G401.6 (cell line): ENCODE measurements around the gene TTC34.
"Not testable (repeated sequence)": the region's sequence is repeated elsewhere in the genome, so short reads cannot be mapped to it uniquely, and the experiment has no call there.

Experiments used
- FAIRE-seq: peaks from 2 replicates; lab custom pipeline; 2012; peaks lifted over from hg19 to GRCh38; lab: Jason Lieb, UNC

TTC34 gene

GRCh38 chr1:2810899-2811532 is 9.5 kb upstream of the TTC34 start:
- no peak for FAIRE-seq

- no peak for FAIRE-seq
Measured at GRCh38 chr1:2810281-2810680, 8.8 kb upstream of the TTC34 start.

DNA sequence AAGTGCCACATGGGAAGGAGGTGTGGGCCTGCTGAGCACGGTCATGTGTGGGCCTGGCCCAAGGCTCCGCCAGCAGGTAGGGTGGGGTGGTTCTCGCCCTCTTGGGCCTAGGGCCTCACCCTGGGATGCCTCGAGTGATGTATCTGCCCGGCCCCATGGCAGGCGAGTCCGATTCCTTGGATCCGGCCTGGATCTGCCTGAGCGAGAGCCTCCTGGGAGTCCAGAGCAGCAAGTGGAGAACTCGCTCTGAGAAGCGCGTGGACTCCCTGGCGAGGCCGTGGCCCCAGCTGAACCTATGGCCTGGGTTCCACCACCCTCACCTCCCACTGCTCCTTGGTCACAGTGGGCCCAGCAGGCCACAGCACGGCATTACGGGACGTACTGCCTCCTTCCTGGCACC is 8.2 kb upstream of the TTC34 start:
- no peak for FAIRE-seq

GRCh38 chr1:2808831-2809605 is 7.5 kb upstream of the TTC34 start:
- FAIRE-seq: no peak

DNA sequence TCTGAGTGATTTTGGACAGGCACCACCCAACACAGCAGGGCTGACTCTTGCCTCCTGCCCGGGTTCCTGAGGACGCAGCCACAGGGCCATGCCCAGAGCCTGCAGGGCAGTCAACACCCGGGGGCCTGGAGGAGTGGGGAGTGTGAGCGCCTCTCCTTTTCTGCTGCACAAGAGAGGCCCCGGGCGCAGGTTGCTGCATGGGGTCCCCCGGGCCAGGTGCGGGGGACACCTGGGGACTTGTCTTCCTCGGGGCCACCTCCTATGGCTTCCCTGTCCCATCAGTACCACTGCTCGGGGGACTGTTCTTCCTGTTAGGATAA is 6.9 kb upstream of the TTC34 start:
- no peak for FAIRE-seq

DNA sequence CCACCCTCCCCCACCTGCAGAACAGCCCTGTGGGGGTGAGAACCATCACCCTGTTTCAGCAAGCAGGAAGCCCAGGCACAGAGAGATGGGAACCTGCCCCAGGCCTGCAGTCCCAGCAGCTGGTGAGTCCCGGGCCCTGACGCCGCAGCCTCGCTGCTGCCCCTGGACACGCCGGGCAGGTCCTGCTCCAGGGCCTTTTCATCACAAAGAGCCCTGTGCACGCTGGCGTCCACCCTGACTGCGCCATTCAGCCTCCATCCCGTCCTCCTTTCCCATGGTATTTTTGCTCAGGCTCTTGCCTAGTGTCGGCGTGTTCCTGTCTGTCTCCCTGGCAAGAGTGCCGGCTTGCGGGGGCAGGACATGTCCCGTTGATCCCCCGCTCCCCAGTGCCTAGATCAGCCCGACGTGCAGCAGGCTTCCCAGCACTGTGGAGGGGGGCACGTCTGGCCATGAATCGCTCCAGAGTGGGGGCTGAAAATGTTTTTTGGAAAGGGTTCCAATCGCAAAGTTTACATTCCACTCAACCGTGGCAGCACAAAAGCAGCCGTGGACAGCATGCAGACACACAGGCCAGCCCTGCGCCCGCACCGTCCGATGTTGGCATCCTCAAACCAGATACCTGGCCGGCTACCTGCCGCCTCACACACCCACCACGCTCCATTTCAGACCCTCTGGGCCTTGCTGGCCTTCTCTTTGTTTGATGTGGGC is 6.3 kb upstream of the TTC34 start:
- FAIRE-seq: no peak

DNA sequence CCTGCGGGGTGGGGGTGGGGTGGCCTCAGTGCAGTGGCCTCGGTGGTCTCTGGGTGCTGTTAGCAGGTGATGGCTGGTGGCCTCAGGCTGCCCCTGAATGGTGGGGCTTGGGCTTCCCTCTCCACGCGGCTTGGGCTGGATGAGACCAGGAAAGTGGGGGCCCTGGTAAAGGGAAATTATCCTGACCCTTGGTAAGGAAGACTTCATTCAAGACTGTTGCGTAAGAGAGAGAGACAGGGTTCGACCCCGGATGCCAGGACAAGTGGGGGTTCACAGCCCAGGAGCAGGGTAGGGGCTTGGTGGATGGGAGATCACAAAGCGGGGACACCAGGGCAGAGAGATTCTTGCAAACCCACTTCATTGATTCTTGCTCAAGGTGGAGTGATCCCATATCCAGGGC is 5.5 kb upstream of the TTC34 start:
- no peak for FAIRE-seq

GRCh38 chr1:2806591-2806990 is 5.1 kb upstream of the TTC34 start:
- FAIRE-seq: no peak

DNA sequence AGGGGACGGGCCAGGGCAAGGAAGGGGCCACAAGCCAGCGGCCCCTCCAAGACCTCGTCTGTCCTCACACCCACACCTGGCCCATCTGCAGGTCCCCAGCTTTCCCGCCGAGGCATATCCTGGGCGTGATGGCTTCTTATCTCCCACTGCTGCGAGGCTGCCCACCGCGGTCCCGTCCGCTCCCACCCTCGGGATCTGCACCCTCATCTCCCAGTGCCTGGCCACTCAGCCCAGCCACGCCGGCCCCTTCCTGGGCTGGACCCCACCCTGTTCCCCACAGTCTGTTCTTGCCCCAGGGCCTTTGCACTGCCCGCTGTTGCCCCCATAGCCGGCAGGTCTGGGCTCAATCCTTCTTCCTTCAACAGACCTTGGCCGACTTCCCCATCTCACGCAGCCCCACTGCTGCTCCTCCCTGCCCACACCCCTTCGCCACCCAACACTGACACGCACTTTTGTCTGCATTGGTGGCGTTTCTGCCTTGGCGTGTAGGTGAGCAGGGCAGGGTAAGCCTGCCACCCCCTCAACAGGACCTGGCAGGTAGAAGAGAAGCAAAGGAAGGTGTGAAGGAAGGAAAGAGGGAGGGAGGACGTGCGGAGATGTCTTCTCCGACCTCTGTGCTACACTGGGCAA is 4.4 kb upstream of the TTC34 start:
- FAIRE-seq: no peak

DNA sequence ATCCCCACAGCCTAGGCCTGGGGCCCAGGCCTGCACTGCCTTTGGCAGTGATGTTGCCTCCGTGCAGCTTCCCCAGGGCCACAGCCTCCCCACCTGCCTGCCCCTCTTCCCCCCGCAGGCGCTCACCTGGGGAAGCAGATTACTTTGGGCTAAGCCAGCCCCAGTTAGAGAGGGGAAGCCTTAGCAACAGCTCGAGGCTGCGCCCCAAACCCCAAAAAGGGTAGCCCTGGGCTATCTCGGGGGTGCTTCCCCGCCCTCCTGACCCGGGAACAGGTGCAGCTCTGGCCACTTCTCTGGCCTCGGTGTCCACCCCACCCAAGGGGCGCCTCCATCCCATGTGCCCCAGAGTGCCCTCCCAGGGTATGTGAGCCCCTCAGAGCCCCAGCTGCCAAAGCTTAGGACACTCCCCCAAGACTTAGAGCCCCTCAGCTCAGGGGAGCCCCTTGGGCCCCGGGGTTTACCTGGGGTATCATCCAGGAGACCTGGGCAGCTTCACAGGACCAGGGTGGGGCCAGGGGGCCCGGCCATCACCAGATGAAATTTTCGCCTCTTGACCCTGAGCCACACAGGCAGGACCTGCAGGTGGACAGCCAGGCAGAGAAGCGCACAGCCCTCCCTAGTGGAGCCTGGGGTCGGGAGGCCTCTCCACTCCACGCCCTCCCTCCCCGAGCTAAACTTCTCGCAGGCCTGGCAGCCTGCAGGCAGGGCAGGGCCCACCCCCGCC is 3.3 kb upstream of the TTC34 start:
- no peak for FAIRE-seq

- no peak for FAIRE-seq
Measured at GRCh38 chr1:2803931-2804627, 2.6 kb upstream of the TTC34 start.

- FAIRE-seq: no peak
Measured at GRCh38 chr1:2803086-2803930, 1.8 kb upstream of the TTC34 start.

DNA sequence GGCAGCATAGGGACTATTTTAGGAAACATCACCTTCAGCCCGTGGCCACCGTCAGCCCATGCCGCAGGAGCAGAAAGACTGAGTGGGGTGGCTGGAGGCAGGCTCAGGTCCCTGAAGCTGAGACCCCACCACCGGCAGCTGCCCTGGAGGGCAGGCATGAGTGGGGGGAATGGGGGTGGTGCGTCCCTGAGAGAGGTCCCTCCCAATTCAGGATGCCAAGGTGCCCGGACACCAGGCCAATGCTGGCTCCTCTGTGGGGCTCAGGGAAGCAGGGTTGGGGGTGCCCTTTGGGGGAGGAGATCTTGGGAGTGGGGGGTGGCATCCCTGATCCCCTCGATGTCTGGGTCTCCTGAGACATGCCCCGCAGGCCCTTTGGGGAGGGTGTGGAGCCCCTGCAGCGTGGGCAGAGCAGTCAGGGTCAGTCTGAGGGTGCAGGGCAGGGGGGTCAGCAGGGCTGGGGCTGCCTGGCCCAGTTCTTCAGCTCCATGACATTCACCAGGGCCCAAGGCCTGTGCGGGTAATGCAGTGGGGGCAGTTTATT is 998 bp upstream of the TTC34 start:
- no peak for FAIRE-seq

DNA sequence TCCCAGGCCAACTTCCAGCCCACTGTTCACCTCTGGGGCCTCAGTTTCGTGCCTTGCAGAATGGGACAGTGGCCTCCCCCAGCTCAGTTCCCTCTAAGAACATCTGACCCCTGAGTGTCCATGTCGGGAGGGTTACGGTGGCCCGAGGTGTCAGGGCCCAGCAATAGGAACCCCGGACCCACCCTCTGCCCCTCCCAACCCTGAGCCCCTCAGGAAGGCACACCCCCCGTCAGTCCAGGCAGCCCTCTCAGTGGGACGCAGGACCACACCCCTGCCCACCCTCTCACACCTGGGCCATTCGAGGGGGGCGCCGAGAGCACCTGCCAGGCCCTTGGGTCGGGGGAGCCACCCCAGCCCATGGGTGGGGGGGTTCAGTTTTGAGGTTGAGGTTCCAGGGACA is 447 bp downstream of the TTC34 start:
- no peak for FAIRE-seq

- FAIRE-seq: no peak
Measured at GRCh38 chr1:2800664-2801045, 838 bp downstream of the TTC34 start.

DNA sequence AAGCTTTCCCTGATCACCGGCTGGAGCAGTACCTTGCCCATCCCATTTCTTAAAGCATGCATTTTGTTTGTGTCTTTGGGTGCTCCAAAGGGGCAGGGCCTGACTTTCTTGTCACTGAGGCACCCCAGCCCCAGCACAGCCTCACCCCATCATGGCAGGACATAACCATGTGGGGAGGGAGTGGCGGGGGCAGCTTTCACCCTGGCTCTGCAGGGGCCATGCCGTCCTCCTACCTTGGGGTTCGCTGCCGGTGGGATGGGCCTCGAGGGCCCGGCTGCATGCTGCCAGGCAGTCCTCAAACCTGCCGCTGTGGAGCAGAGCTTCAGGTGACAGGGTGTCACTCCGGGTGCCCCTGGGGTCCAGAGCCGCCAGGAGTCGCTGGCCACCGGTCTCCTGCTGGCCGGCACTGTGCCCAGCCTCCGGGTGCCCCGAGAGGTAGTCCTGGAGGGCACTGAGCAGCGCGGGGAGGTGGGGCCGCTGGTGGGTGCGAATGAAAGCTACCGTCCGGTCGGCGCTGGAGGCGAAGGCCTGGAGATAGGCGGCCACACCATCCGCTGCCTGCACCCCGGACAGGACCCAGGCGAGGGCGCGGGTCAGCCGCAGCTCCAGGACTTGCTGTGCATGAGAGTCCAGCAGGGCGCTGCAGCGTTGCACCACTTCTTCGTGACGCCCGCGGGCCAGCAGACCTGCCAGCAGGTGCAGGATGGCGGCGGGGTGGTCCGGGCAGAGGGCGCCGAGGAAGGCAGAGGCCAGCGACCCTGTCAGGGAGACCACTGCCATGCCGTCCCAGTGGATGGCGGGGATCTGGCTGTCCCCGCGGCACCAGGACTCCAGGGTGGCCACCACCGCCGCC is 1.5 kb downstream of the TTC34 start:
- FAIRE-seq: no peak

GRCh38 chr1:2798958-2799357 is 2.5 kb downstream of the TTC34 start:
- not testable (repeated sequence) for FAIRE-seq

GRCh38 chr1:2797741-2798016 is 3.8 kb downstream of the TTC34 start:
- FAIRE-seq: no peak

- no peak for FAIRE-seq
Measured at GRCh38 chr1:2796890-2797740, 4.4 kb downstream of the TTC34 start.
